Loucy (cell line): ENCODE measurements around the gene SUCLG2.

Experiments used
- CTCF ChIP-seq: fragments of 200-600 bp; sonication (generic); conservative IDR thresholded peaks from 2 replicates; pipeline ENCODE4 v1.5.1; 2014; ENCODE audit warnings: mild to moderate bottlenecking, antibody characterized with exemption, low read length
- EZH2phosphoT487 ChIP-seq: fragments of 200-600 bp; IDR thresholded peaks from 2 replicates; pipeline ENCODE4 v1.6.1; 2018; ENCODE audit warnings: antibody characterized with exemption, mild to moderate bottlenecking, moderate library complexity, borderline replicate concordance

GRCh38 chr3:67688231-67688630, 33.8 kb upstream of the SUCLG2 start:
- TF ChIP-seq CTCF (no peak), EZH2phosphoT487 (no peak)
